NT2/D1 (cell line): ENCODE data around the gene ALG9.

ENCODE experiments used
- SUZ12 ChIP-seq: IDR thresholded peaks from 2 replicates; pipeline ENCODE4 v1.6.1; 2011; ENCODE audit not compliant: insufficient read length, insufficient read depth; ENCODE audit errors: extremely low read depth
- YY1 ChIP-seq: IDR thresholded peaks from 2 replicates; pipeline ENCODE4 v1.6.1; 2011; ENCODE audit not compliant: insufficient read length, insufficient read depth
- ZNF274 ChIP-seq: IDR thresholded peaks from 2 replicates; pipeline ENCODE4 v1.6.1; 2011; ENCODE audit warnings: mild to moderate bottlenecking, low read depth, low read length

- TF ChIP-seq YY1 (no peak), ZNF274 (no peak), SUZ12 (no peak)
Observed at GRCh38 chr11:111795334-111795985, 75.9 kb downstream of the ALG9 start.
